ENCODE data around the gene MAP2K6.

The MAP2K6 gene

GRCh38 chr17:69447726-69448125, 33.2 kb downstream of the MAP2K6 start:
- Histone ChIP-seq H3K4me3 (ENCODE audit: low read length) (no peak overlapping the region), H3K27me3 (ENCODE audit: control insufficient read depth, insufficient read depth, low read length) (no peaks in the 10 kb centered on the region), H3K36me3 (ENCODE audit: control insufficient read depth, low read depth, low read length) (no peaks in the 10 kb centered on the region), H3K27ac (ENCODE audit: low read length) (peak overlapping the region; percentile 56), H3K9me3 (ENCODE audit: control insufficient read depth, low read depth, low read length) (no peaks in the 10 kb centered on the region), H3K9ac (ENCODE audit: low read length) (no peak overlapping the region), H3K4me1 (ENCODE audit: control insufficient read depth, low read depth, low read length) (peaks cover 46% of the 10 kb centered on the region)

DNA sequence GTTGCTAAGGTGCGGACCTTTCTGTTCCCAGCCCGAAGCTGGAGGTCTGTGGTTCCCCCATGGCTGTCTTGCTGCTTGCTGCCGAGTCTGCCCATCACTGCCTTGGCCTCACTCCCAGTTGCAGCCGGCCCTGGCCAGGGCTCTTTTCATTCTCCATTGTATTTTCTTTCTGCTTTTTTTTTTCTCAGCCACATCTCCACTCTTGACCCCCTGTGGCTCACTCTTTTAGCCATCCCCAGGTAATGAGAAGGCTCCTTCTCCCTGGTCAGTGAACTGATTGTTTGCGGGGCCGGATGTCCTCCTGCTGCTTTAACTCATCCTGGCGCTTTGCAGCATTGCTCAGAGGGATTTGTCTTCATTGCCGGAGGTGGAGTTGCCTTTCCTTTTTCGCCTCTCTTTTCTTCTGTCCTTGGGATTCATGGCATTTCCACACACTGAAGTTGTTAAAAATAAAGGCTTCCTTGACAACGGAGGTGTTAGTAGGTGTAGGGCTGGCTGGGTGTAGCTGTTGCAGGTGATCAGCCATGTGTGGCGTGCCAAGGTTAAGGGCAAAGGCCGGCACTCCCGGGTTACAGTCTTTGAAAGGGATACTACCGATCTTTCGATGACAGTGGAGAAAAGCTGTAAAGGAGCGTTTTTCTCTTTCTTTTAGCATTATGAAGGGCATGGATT, 34.1 kb downstream of the MAP2K6 start:
- no peaks in the 10 kb centered on the region for H3K36me3 ChIP-seq (ENCODE audit: control insufficient read depth, low read depth, low read length)
- no peaks in the 10 kb centered on the region for H3K9me3 ChIP-seq (ENCODE audit: control insufficient read depth, low read depth, low read length)
- H3K27ac ChIP-seq (ENCODE audit: low read length): peak overlapping the region; percentile 56
- no peak overlapping the region for H3K4me3 ChIP-seq (ENCODE audit: low read length)
- H3K27me3 ChIP-seq (ENCODE audit: control insufficient read depth, insufficient read depth, low read length): no peaks in the 10 kb centered on the region
- H3K4me1 ChIP-seq (ENCODE audit: control insufficient read depth, low read depth, low read length): peaks cover 48% of the 10 kb centered on the region
- H3K9ac ChIP-seq (ENCODE audit: low read length): peak overlapping the region; percentile 42

DNA sequence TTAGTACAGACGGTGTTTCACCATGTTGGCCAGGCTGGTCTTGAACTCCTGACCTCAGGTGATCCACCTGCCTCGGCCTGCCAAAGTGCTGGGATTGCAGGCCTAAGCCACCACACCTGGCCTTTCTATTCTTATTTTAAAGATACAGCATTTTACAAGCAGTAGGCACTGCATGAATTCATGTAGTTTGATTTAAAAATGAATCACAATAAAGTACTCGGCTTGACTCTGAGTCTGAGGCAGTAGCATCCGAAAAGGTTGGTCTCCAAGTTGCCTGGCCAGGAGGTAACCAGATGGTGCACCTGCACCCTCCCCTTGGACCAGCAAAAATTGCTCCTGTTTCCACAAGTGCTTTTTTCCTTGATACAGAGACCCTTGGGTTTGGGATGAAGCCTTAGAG, 35.6 kb downstream of the MAP2K6 start:
- H3K27me3 ChIP-seq (ENCODE audit: control insufficient read depth, insufficient read depth, low read length): no peaks in the 10 kb centered on the region
- H3K36me3 ChIP-seq (ENCODE audit: control insufficient read depth, low read depth, low read length): no peaks in the 10 kb centered on the region
- no peak overlapping the region for H3K27ac ChIP-seq (ENCODE audit: low read length)
- H3K4me3 ChIP-seq (ENCODE audit: low read length): no peak overlapping the region
- no peaks in the 10 kb centered on the region for H3K9me3 ChIP-seq (ENCODE audit: control insufficient read depth, low read depth, low read length)
- H3K9ac ChIP-seq (ENCODE audit: low read length): no peak overlapping the region
- H3K4me1 ChIP-seq (ENCODE audit: control insufficient read depth, low read depth, low read length): peaks cover 46% of the 10 kb centered on the region

- Histone ChIP-seq H3K9me3 (ENCODE audit: control insufficient read depth, low read depth, low read length) (no peaks in the 10 kb centered on the region), H3K27me3 (ENCODE audit: control insufficient read depth, insufficient read depth, low read length) (no peaks in the 10 kb centered on the region), H3K9ac (ENCODE audit: low read length) (no peak overlapping the region), H3K4me3 (ENCODE audit: low read length) (no peak overlapping the region), H3K36me3 (ENCODE audit: control insufficient read depth, low read depth, low read length) (no peaks in the 10 kb centered on the region), H3K4me1 (ENCODE audit: control insufficient read depth, low read depth, low read length) (peaks cover 46% of the 10 kb centered on the region), H3K27ac (ENCODE audit: low read length) (peak overlapping the region; percentile 8)
Observed at GRCh38 chr17:69450918-69451317, 36.4 kb downstream of the MAP2K6 start.

GRCh38 chr17:69451416-69452394, 37.2 kb downstream of the MAP2K6 start:
- Histone ChIP-seq H3K9ac (ENCODE audit: low read length) (no peak overlapping the region), H3K27me3 (ENCODE audit: control insufficient read depth, insufficient read depth, low read length) (no peaks in the 10 kb centered on the region), H3K36me3 (ENCODE audit: control insufficient read depth, low read depth, low read length) (no peaks in the 10 kb centered on the region), H3K27ac (ENCODE audit: low read length) (peak overlapping the region; percentile 8), H3K4me3 (ENCODE audit: low read length) (no peak overlapping the region), H3K4me1 (ENCODE audit: control insufficient read depth, low read depth, low read length) (peaks cover 40% of the 10 kb centered on the region), H3K9me3 (ENCODE audit: control insufficient read depth, low read depth, low read length) (no peaks in the 10 kb centered on the region)

DNA sequence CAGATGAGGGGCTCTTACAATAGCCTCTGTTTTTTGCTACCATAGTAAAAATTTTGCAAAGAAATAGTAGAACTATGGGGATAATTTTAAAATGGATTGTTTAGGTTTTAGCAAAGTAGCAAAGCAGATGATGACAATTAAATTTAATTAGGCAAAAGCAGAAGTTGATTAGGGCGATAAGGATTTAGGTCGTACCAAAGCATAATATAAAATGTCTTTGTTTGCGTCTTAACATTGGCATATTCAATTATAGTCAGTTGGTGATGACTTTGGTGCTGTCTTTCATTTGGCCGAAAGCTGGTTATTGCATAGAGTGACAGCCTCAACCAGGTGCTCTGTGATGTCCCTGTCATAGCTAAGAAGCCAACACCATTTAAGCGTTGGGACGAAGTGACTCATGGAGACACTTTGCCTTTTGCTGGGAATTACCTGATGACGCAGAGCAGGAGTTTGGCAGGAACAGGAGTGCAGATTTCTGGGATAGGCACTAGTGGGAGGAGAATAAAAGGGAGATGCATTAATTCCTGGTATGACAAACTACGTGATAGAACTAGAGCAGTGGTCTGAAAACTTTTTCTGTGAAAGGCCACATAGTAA, 38.3 kb downstream of the MAP2K6 start:
- H3K27me3 ChIP-seq (ENCODE audit: control insufficient read depth, insufficient read depth, low read length): no peaks in the 10 kb centered on the region
- H3K4me3 ChIP-seq (ENCODE audit: low read length): no peak overlapping the region
- H3K4me1 ChIP-seq (ENCODE audit: control insufficient read depth, low read depth, low read length): peaks cover 34% of the 10 kb centered on the region
- H3K27ac ChIP-seq (ENCODE audit: low read length): no peak overlapping the region
- no peaks in the 10 kb centered on the region for H3K36me3 ChIP-seq (ENCODE audit: control insufficient read depth, low read depth, low read length)
- no peak overlapping the region for H3K9ac ChIP-seq (ENCODE audit: low read length)
- no peaks in the 10 kb centered on the region for H3K9me3 ChIP-seq (ENCODE audit: control insufficient read depth, low read depth, low read length)

- Histone ChIP-seq H3K9ac (ENCODE audit: low read length) (no peak overlapping the region), H3K4me3 (ENCODE audit: low read length) (no peak overlapping the region), H3K36me3 (ENCODE audit: control insufficient read depth, low read depth, low read length) (no peaks in the 10 kb centered on the region), H3K27me3 (ENCODE audit: control insufficient read depth, insufficient read depth, low read length) (no peaks in the 10 kb centered on the region), H3K27ac (ENCODE audit: low read length) (no peak overlapping the region), H3K4me1 (ENCODE audit: control insufficient read depth, low read depth, low read length) (peaks cover 33% of the 10 kb centered on the region), H3K9me3 (ENCODE audit: control insufficient read depth, low read depth, low read length) (no peaks in the 10 kb centered on the region)
Observed at GRCh38 chr17:69454051-69454450, 39.6 kb downstream of the MAP2K6 start.

DNA sequence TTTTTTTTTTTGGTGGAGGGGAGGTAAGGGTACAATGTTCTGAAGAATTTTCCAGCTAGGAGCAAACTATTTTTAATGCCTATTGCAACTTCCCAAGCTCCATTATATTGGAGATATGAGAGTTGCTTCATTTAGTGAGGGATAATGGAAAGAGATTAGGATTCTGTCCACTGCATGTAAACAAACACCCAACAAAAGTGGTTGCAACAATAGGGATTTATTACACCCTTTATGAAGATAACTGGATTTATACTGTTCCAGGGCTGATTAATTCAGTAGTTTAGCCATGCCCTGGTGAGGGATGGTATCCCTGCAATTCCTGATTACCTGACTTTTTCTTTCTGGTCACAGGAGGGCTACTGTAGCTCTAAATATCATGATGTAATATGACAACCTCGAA, 40.5 kb downstream of the MAP2K6 start:
- Histone ChIP-seq H3K9ac (ENCODE audit: low read length) (no peak overlapping the region), H3K27ac (ENCODE audit: low read length) (no peak overlapping the region), H3K4me3 (ENCODE audit: low read length) (no peak overlapping the region), H3K36me3 (ENCODE audit: control insufficient read depth, low read depth, low read length) (no peaks in the 10 kb centered on the region), H3K4me1 (ENCODE audit: control insufficient read depth, low read depth, low read length) (peaks cover 34% of the 10 kb centered on the region), H3K9me3 (ENCODE audit: control insufficient read depth, low read depth, low read length) (no peaks in the 10 kb centered on the region), H3K27me3 (ENCODE audit: control insufficient read depth, insufficient read depth, low read length) (no peaks in the 10 kb centered on the region)

DNA sequence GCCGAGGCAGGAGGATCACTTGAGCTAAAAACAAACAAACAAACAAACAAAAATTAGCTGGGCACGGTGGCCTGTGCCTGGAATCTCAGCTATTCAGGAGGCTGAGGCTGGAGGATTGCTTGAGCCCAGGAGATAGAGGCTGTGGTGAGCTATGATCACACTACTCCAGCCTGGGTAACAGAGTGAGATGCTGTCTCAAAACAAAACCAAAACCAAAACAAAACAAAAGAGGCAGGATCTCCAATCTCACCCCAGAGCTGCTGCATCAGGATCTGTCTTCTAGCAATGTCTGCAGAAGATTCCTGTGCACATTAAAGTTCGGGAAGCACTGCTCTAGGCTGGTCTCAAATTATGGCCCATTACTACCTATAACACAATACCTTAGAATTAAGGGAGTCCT, 43.1 kb downstream of the MAP2K6 start:
- Histone ChIP-seq H3K9ac (ENCODE audit: low read length) (no peak overlapping the region), H3K27ac (ENCODE audit: low read length) (no peak overlapping the region)

GRCh38 chr17:69460963-69461922, 46.7 kb downstream of the MAP2K6 start:
- Histone ChIP-seq H3K9me3 (ENCODE audit: control insufficient read depth, low read depth, low read length) (no peaks in the 10 kb centered on the region), H3K4me3 (ENCODE audit: low read length) (peak overlapping the region; percentile 19), H3K4me1 (ENCODE audit: control insufficient read depth, low read depth, low read length) (peaks cover 30% of the 10 kb centered on the region)

More for the DNA sequence above, 43.1 kb downstream of the MAP2K6 start:
- no peaks in the 10 kb centered on the region for H3K9me3 ChIP-seq (ENCODE audit: control insufficient read depth, low read depth, low read length)
- no peak overlapping the region for H3K4me3 ChIP-seq (ENCODE audit: low read length)
- peaks cover 28% of the 10 kb centered on the region for H3K4me1 ChIP-seq (ENCODE audit: control insufficient read depth, low read depth, low read length)
- H3K27me3 ChIP-seq (ENCODE audit: control insufficient read depth, insufficient read depth, low read length): no peaks in the 10 kb centered on the region
- H3K36me3 ChIP-seq (ENCODE audit: control insufficient read depth, low read depth, low read length): no peaks in the 10 kb centered on the region

GRCh38 chr17:69461951-69462369, 47.5 kb downstream of the MAP2K6 start:
- Histone ChIP-seq H3K9me3 (ENCODE audit: control insufficient read depth, low read depth, low read length) (no peaks in the 10 kb centered on the region), H3K4me3 (ENCODE audit: low read length) (no peak overlapping the region), H3K4me1 (ENCODE audit: control insufficient read depth, low read depth, low read length) (peaks cover 37% of the 10 kb centered on the region), H3K27me3 (ENCODE audit: control insufficient read depth, insufficient read depth, low read length) (no peaks in the 10 kb centered on the region), H3K9ac (ENCODE audit: low read length) (no peak overlapping the region), H3K36me3 (ENCODE audit: control insufficient read depth, low read depth, low read length) (no peaks in the 10 kb centered on the region), H3K27ac (ENCODE audit: low read length) (no peak overlapping the region)

More at GRCh38 chr17:69460963-69461922, 46.7 kb downstream of the MAP2K6 start:
- Histone ChIP-seq H3K9ac (ENCODE audit: low read length) (no peak overlapping the region), H3K27me3 (ENCODE audit: control insufficient read depth, insufficient read depth, low read length) (no peaks in the 10 kb centered on the region), H3K27ac (ENCODE audit: low read length) (no peak overlapping the region), H3K36me3 (ENCODE audit: control insufficient read depth, low read depth, low read length) (no peaks in the 10 kb centered on the region)
